Stimulated activated CD4-positive, alpha-beta T cell treated with anti-CD3 and anti-CD28 coated beads, Interleukin-1b, Interleukin-23, amount 100 ng/mL, for 24 hours (primary cell): ENCODE data around the gene HMGCR.

Source experiments
- DNase-seq, 4 experiments: peaks; one replicate each; pipeline ENCODE4 v3.0.0-alpha.2; 2020; ENCODE audit warnings: low read depth in 4 of 4, low spot score in 1 of 4

The HMGCR gene

DNA sequence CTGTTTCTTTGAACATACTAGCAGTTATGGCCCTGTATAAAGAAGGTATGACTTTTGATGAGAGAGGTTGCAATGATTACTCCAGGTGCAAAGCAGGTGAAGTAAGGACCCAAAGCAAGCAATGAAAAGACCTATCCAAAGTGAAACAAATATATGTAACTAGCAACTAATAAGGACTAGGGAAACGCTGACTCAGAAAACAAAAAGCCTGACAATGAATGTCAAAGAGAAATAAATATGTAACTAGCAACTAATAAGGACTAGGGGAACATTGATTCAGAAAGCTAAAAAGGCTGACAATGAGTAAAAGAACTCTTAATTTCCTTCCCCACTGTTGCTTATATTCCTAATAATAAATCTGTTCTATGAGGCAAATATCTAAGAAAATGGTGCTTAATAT is 43.1 kb downstream of the HMGCR start:
- DNase-seq = no peak

DNA sequence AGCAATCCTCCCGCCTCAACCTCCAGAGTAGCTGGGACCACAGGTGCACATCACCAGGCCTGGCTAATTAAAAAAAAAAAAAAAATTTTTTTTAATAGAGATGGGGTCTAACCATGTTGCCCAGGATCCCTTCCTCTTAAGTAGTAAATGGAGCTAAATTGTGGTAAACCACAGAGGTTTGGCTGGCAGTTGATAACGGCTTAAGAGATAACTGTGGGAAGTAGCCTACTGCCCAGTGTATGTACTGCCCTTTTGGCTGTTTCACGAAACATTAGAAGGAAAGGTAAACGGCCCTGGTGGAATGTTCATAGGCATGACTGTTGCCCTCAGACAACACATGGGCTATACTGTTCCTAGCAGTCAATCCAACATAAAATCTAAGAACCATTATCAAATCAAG is 44.4 kb downstream of the HMGCR start:
- no peak for DNase-seq

GRCh38 chr5:75384218-75384617 is 47.2 kb downstream of the HMGCR start:
- no peak for DNase-seq

DNA sequence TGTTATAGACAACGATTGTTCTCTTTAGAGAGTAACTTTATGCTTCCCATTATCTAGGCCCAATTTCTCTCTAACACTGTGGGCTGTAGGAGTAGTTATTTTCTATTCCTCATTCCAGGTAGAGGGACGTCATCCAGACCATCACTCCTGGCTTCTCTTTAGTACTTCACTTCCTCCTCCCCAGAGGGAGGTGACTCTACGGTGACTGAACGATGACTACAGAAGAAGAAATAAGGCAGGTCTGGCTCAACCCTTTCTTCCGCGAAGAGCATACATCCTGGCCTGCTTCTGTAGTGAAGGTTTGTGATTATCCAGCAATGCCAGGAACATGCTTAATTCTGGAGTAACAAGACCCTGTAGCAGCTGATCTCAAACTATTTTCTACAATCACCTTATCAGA is 50.8 kb downstream of the HMGCR start:
- DNase-seq = no peak

GRCh38 chr5:75389430-75389829 is 52.4 kb downstream of the HMGCR start:
- DNase-seq = no peak

DNA sequence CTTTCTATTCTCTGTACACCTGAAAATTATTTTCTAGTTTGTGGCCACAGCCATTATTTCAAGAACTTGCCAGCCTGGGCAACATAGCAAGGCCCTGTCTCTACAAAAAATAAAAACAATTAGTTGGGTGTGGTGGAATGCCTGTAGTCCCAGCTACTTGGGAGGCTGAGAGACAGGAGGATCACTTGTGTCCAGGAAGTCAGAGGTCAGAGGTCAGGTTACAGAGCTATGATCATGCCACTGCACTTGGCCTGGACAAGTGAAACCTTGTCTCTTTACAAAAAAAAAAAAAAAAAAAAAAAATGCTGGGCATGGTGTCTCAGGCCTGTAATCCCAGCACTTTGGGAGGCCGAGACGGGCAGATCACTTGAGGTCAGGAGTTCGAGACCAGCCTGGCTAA is 58.3 kb downstream of the HMGCR start:
- DNase-seq = no peak

- DNase-seq = no peak
Measured at GRCh38 chr5:75405296-75405695, 68.3 kb downstream of the HMGCR start.
